Kidney glomerular epithelial cell (primary cell): ENCODE data around the gene SLC17A1.

Experiments used
- DNase-seq: peaks from one replicate; lab custom pipeline; 2025; lab: John Stamatoyannopoulos, UW

SLC17A1 gene, protein sequence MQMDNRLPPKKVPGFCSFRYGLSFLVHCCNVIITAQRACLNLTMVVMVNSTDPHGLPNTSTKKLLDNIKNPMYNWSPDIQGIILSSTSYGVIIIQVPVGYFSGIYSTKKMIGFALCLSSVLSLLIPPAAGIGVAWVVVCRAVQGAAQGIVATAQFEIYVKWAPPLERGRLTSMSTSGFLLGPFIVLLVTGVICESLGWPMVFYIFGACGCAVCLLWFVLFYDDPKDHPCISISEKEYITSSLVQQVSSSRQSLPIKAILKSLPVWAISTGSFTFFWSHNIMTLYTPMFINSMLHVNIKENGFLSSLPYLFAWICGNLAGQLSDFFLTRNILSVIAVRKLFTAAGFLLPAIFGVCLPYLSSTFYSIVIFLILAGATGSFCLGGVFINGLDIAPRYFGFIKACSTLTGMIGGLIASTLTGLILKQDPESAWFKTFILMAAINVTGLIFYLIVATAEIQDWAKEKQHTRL

DNA sequence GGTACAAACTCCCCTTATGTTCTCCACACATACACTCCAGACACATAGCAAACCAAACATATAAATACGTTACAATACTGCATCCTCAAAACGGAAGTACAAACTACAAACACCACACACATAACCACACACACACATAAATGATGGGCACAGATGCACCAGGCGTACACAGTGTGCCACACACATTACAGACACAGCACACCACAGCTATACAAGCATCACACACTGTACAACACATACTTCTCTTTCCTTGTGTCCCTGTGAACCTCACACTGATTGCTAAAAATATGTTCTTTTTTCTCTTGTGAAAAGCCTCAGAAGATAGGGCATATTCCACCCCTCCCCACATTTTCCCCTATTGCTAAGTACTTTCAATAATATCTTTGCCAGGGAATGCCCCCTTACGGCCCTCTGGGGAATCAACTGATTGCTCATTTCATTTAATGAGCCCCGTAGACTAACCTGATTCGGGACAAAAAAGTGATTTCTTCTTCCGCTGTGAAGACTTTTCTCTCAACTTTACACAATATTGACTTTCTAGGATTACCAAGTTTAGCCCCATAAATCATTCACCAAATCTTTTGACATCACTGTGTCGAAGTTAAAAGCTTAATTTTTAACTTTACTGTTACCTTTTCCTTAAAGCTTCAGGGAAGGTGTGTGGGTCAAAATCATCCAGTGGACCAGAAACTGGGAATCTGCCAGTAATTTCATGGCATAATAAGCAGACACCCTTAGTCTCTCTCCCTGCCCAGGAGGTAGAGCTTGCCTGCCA, at the start of gene SLC17A1:
TSS of gene SLC17A1 (minus strand) at position 521 of the 775 bp plus-strand sequence. CDS start 1,495 bp downstream, outside the sequence.
- peak; percentile 43 for DNase-seq

DNA sequence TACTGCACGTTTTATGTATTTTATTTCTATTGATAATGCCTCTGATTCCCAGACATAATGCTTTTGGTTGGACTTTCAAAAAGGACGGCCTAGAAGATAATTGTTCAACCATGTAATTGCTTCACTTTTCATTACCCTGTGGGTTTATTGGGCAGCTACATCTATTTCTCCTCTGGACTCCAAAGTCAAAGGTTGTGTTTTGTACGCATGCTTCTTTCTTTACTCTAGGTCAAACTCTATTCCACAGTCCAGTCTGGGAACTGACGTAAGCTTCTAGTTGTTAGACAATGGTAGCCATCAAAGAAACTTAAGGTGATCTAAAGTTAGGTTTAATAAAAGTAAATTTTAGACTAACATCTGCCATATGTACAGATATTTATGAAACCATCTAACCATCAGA, 48.7 kb upstream of the SLC17A1 start:
- DNase-seq = no peak

DNA sequence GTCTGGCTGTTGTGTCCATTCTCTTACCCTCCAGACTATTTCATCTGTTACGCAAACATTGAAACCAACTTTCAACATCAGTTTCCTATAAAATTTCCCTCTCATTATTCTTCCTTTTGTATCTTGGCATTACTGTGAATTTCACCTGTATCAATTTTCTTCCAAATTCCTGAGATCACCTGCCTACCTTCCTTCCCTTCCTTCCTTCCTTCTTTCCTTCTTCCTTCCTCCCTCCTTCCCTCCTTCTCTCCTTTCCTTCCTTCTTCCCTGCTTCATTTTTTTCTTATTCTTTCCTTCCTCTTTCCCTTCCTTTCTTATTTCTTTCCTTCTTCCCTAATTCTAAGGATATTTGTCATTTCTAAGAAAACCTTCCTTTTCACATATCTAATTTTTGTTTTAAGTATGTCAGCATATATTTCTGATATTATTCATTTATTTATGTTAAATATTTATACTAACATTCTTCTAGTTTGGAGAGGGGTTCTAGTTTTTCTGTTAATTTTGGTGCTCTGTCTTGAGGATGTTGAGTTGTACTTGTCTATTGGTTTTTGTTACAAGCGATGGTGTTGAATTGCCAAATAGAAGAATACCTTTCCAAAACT, 47.0 kb upstream of the SLC17A1 start:
- DNase-seq = no peak

DNA sequence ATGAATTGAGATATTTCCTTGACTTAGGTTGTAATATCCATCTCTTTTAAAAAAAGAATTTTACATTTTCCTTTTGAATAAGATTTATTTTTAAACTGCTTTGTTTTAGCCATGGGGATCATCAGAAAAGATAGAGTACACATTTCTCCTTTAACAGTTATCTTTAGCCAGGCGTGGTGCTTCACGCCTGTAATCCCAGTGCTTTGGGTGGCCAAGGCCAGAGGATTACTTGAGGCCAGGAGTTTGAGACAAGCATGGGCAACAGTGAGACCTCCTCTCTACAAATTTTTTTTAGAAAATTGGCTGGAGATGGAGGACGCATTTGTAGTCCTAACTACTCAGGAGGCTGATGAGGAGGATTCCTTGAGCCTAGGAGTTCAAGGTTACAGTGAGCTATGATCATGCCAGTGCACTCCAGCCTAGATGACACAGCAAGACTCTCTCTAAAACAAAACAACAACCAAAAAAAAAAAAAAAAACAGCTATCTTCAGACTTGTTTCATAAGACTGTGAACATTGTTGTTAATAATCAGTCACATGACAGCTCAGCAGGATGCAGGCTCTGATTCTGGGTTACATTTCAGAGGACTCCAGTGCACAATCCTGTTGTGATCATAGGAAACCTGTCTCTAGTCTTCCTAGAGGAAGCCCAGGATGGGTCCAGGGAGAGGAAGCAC, 44.2 kb upstream of the SLC17A1 start:
- DNase-seq = no peak

DNA sequence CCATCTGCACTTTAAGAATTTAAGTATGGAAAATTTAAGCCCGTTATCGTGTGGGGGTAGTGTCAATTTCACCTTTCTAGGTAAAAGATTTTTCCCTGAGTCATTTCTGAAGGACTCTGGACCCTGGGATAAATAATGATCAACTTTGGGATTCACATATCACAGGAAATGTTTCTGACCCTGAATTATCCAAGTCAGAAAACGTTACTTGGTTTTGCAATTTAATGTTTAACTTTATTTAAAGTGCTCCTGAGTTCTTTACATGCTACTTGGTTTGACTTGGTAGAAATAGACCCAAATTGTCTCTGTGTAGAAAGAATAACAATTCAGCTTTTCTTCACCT, 43.7 kb upstream of the SLC17A1 start:
- DNase-seq = no peak

DNA sequence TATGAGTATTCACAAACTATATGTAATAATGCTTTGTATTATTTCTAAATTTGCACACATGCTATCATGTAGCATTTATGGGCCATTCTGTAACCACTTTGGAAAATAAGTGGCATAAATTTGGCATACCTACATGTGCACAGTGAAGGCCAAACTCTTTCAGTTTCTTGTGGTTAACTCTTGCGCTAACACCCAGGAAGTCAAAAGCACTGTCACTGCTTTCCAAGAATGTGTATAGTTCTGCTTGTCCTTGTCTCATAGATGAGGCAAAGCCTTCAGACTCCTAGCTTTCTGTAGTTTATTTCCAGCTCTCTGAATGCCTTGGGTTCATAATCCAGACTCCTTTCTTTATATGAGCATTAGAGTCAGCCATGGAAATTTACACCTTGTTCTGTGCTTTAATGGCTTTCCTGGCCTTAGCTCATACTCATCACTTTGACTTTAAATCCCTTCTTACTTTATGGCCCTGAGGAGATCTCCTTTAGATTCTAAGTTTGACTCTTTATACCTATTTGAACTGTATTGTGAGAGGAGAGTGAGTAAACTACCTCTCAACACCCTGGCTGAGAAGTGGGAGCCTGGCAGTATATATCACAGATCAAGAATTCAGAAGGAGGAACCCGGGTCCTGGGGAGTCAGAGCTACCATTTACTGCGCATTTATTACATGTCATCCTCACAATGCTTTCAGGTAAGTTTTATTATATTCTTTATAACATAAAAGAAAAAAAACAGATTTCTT, 43.1 kb upstream of the SLC17A1 start:
- no peak for DNase-seq

DNA sequence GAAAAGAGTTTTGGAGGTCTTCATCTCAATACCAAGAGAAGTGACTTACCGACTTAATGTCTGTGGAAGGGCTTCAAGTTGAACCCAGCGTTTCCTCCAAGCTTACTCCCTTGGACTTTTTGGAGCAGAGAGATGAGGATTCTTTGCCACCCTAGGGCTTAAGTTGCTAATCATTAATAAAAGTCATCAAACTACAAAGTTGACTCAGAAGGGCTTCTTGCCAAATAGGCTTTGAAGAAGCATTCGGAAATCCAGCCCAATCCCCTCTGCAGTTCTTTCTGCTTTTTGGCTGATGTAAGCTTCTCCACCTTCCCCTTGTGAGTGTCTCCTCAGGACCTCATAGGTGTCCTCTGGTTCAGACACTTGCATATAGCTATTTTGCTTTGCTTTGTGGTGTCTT, 42.3 kb upstream of the SLC17A1 start, which contains the start of gene SLC17A3:
TSS of gene SLC17A3 (minus strand) at position 126 of the 400 bp plus-strand sequence. CDS start 5,856 bp downstream, outside the sequence.
- DNase-seq = peak; percentile 20

DNA sequence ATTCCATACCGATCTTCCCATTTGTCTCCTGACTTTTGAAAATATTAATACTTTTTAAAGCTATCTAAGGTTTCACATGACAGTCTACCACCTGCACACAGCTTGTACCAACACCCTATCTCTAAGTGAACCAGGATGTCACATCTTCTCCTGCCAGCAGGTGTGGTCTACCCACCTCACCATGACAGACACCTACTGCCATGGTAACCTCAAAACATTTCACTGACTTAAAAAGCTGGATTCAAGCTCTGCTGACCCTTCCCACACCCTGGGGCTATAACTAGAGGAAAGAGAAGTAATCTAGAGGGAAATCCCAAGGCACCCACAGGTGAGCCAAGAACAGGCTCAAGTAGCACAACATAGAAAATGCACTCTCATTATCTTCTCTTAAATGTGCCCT, 41.0 kb upstream of the SLC17A1 start:
- no peak for DNase-seq

DNA sequence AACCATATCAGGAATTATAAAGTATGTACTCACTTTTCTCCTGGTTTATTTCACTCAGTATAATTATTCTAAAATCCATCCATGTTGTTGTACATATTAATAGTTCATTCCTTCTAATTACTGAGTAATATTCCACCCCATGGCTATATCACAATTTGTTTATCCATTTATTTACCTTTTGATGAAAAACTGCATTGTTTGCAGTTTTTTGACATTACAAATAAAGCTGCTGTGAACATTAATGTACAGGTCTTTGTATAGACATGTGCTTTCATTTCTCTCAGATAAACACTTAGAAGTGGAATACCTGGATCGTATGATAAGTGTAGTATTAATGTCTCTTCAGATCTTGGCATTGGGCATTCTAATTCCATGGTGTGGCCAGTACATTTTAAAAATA, 38.0 kb upstream of the SLC17A1 start:
- DNase-seq = no peak

DNA sequence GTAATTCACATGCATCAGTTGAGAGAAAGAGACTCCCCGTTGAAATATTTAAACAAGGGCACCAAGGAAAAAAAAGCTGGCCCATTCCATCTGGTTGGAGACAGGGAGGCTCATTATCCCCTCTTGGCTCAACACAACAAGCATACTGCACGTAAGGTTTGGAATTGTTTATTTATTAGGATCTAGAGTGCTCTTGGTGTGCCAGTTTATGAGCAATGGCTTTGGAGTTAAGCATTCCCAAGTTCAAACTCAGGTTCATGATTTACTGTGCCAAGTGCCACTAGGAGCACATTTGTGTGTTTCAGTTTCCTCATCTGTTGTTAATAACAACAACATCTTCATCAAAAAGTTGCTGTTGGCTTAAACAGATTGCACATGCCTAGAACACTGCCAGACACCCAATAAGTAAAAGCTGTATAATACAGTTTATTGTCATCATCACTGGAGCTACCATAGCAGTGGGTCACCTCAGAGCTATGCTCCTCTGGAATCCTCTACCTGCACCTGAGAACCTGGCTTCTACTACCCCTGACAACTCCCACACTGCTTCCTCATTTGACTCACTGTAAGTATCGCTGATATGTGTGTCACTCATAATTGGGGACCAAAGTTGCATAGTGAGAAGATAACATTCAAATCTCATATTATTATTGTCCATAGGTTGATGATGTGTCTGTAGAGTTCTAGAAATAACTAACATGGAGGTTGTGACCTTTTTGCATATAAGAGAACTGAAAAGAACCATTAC, 36.8 kb upstream of the SLC17A1 start:
- DNase-seq = no peak

DNA sequence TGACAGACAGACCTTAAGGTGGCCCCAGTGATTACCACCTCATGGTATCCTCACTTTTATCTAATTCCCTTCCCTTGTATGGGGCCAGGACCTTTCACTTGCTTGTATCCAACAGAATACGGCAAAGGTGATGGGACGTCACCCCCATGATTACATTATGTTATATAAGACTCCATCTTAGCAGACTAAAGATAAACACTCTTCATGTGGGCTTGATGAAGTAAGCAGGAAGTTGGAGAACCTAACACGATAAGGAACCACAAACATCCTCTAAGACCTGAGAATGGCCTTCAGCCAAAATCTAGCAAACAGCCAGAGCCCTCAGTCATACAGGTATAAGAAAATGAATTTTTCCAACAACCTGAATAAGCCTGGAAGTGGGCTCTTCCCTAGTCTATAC, 34.2 kb upstream of the SLC17A1 start:
- no peak for DNase-seq

DNA sequence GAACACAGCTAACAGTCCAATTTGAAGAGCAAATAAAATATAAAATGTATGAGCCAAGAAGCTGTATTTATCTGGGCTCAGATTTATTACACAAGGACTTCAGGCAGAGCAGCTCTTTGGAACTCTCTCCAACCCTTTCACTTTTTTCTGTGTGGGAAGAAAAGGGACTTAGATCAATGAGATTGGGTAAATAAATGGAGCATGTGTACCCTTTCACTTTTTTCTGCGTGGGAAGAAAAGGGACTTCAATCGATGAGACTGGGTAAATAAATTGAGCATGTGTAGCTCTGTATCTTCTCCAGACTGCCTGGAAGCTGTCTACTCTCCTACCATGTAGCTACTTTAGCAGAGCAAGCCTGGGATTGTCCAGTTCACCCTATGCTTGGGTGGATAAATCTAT, 31.5 kb upstream of the SLC17A1 start:
- DNase-seq = no peak

DNA sequence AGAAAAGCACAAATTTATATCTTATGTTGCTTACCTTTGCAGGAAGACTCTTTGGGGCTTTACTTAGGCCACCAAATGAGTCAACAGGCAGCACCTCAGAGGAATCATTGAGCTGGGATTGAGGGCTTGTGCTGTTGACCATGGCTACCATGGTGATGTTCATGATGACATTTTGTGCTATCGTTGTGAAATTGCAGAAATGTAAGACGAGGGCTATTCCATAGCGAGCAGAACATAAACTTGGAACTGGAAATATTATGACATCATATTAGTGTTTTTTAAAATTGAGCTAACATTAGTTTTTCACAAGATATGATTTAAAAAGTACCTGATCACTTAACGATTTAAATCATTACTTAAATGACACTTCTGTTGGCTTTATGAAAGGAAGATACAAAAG, 30.3 kb upstream of the SLC17A1 start:
- no peak for DNase-seq

DNA sequence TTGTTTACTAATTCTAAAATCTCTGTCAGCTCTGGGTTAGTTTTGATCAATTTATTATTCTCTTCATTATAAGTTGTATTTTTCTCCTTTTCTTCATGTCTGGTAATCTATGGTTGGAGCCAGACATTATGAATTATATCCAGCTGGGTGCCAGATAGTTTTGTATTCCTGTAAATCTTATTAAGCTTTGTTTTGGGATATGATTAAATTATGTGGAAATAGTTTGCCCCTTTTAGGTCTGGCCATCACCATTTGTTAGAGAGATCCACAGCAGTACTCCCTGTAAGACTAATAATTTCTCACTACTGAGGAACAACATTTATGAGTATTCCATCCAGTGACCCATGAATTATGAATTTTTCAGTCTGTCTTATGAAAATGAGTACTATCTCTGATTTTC, 20.9 kb upstream of the SLC17A1 start:
- no peak for DNase-seq

DNA sequence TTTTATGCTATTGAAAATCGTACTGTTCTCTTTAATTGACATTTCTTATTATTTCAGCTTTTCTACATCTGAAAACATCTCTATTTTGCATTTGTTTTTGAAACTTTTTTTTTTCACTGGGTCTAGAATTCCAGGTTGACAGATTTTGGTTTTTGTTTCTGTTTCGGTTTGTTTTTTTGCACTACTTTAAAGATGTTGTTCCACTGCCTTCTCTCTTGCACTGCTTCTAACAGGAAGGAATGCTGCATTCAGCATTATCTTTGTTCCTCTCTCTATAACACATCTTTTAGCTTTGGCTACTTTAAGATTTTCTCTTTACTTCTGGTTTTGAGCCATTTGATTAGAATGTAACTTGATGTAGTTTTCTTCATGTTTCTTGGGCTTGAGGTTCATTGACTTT, 20.1 kb upstream of the SLC17A1 start:
- DNase-seq = no peak

DNA sequence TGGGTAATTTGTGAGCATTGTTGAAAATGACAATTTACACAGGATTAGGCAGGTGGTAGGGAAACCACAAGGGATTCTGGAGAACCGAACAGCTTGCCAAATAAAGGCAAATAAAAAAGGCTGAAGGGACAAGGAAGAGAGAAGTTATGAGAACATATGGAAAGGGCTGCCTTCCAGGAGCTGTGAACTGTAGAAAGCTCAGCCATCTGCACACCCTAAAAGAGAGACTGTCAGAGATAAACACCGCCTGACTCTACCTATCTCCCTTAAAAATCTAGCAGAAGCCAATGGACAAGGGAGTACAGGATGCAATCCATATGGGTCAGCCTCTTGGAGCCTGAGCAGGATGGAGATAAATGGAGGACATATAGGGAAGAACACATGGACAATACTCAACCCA, 12.7 kb upstream of the SLC17A1 start:
- no peak for DNase-seq

DNA sequence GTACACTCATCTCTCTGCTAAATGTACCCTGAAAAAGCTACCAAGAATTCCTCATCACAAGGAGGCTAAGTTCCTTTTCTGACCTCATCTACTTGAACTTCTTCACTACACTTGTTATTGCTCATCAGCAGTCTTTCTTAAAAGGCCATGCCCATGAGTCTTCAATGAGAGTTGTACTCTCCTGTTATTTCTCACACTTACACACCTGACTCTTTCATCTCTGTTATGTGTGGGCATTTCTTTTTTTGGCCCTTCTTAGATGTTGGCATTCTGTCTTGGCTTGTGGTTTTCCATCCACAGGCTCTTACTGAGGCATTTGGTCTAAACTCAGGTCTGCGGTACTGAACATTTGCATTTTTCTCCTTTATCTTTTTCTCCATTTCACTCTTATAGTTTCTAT, 10.7 kb upstream of the SLC17A1 start:
- DNase-seq = no peak

DNA sequence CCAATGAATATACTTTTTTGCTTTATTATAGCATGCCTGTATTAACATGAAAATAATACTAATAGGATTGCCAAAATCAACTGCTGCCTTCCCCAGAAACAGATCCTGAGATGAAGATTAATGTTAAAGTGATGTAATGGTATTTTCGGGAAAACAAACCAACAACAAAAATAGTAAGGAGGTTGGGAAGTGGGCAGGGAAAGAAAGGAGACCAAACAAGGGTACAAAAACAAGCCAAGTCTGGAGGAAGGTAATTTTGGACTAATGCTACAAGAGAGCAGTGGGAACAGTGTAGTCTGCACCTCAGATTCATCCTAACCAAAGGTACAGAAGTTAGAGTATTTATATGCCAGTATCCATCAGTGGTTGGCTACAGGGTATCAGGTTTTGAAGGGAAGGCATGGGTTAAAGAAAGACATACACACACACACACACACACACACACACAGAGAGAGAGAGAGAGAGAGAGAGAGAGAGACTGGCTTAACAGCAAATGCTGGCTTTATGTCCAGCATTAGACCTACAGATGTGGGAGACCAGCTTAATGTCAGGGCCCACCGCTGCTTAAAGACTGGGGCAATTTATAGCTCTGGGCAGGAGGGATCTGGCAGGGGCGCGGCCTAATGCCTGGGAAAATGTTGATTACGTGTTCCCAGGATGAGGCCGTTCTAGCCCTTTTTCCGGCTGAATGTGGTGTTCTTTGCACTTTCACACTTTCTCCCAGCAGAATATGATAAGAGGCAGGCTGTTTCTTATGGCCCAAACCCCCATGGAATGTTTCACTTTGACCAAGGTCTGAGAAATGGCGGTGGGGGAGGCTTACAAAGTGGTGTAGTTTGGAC, 3.8 kb upstream of the SLC17A1 start:
- no peak for DNase-seq

DNA sequence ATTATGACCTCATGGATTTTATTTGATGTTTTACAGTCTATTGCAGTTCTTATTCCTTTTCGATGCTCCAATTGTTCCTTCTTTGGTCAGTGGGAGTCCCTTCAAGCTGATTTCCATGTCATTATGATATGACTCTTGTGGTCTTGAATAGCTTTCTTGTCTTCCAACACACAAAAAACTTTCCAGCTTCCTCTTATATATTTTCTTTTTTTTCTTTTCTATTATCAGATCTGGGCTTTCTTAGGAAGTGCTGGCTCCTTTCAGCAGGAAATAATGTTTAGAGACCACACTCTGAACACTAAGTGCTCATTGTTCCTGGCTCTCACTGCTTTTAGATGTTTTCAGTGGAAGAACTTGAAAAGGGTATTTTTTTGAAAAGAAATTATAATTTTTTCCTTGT, 3.1 kb upstream of the SLC17A1 start:
- no peak for DNase-seq

DNA sequence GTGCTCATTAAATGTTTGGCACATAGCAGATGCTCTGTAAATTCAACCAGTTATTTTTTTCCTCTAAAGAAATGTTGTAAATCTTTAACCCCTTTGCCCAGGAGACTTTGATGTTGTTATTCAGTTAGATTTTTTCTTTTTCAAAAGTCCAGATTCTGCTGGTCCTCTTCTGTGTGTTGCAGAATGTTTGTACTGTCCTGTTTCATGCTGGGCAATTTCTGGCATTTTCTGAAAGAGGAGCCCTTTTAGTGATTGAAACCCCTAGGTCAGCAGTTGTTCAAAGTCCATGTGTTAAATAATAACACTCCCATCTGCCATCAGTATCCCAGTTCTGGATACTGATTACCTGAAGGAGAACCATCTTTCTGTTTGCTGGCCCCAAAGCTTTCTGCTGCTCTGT, 1.3 kb upstream of the SLC17A1 start:
- no peak for DNase-seq
